GM12878 (cell line): ENCODE measurements around the gene AGRN. TPM values are rescaled to one million over a fixed set of nuclear protein-coding genes. Genes with fewer than 3 reads are reported as not detected.
A peak's percentile ranks its signal among the peaks of the same experiment; 100 is the strongest.

Experiments used
- ASH2L ChIP-seq: fragments of 300-600, 200-600 bp; sonication (generic); IDR thresholded peaks from 2 replicates; pipeline ENCODE4 v1.6.1; 2017; ENCODE audit warnings: low read depth, mild to moderate bottlenecking, borderline replicate concordance
- BHLHE40 ChIP-seq, 2 experiments: fragments of 450-650 bp in 1 of 2; IDR thresholded peaks; 2 replicates each; pipeline ENCODE4 v1.6.1; 2011 to 2017; ENCODE audit warnings: low read depth in 2 of 2, borderline replicate concordance in 1 of 2, improper control_type of control experiment in 1 of 2, low read length in 1 of 2, mild to moderate bottlenecking in 1 of 2
- CEBPB ChIP-seq, 2 experiments: fragments of 150-350 bp in 1 of 2; IDR thresholded peaks; 2 replicates each; pipeline ENCODE4 v1.6.1; 2012 to 2014; ENCODE audit warnings: low read depth in 2 of 2, low read length in 2 of 2, borderline replicate concordance in 1 of 2, inconsistent platforms in 1 of 2
- CHD2 ChIP-seq: IDR thresholded peaks from 2 replicates; pipeline ENCODE4 v1.6.1; 2011; ENCODE audit warnings: low read depth, low read length, improper control_type of control experiment, borderline replicate concordance
- CREM ChIP-seq: IDR thresholded peaks from 2 replicates; pipeline ENCODE4 v1.6.1; 2014; ENCODE audit warnings: antibody characterized with exemption, low read depth
- CUX1 ChIP-seq: IDR thresholded peaks from 2 replicates; pipeline ENCODE4 v1.6.1; 2012; ENCODE audit warnings: improper control_type of control experiment, low read depth, low read length; ENCODE audit not compliant: insufficient replicate concordance
- EED ChIP-seq: sonication (generic); IDR thresholded peaks from 2 replicates; pipeline ENCODE4 v1.6.1; 2016; ENCODE audit warnings: antibody characterized with exemption, low read depth
- HDGF ChIP-seq: fragments of 450-650 bp; IDR thresholded peaks from 2 replicates; pipeline ENCODE4 v1.6.1; 2016; ENCODE audit warnings: antibody characterized with exemption
- JUNB ChIP-seq: IDR thresholded peaks from 2 replicates; pipeline ENCODE4 v1.6.1; 2016; ENCODE audit warnings: antibody characterized with exemption, mild to moderate bottlenecking
- NR2C1 ChIP-seq: fragments of 450-650 bp; IDR thresholded peaks from 2 replicates; pipeline ENCODE4 v1.6.1; 2017; ENCODE audit warnings: antibody characterized with exemption, mild to moderate bottlenecking, moderate library complexity
- PKNOX1 ChIP-seq: fragments of 450-650 bp; IDR thresholded peaks from 2 replicates; pipeline ENCODE4 v1.6.1; 2016; ENCODE audit warnings: mild to moderate bottlenecking
- SIN3A ChIP-seq: IDR thresholded peaks from 2 replicates; pipeline ENCODE4 v1.6.1; 2012; ENCODE audit warnings: low read depth, low read length, improper control_type of control experiment
- SMARCA5 ChIP-seq: fragments of 450-650 bp; IDR thresholded peaks from 2 replicates; pipeline ENCODE4 v1.6.1; 2017; ENCODE audit warnings: mild to moderate bottlenecking
- SREBF1 ChIP-seq: IDR thresholded peaks from 2 replicates; pipeline ENCODE4 v1.6.1; 2012; ENCODE audit warnings: mild to moderate bottlenecking, low read length
- TCF3 ChIP-seq: IDR thresholded peaks from 2 replicates; pipeline ENCODE4 v1.6.1; 2012; ENCODE audit warnings: low read depth, mild to moderate bottlenecking, low read length, borderline replicate concordance; ENCODE audit not compliant: insufficient read depth
- WRNIP1 ChIP-seq: IDR thresholded peaks from 2 replicates; pipeline ENCODE4 v1.6.1; 2011; ENCODE audit warnings: low read depth, low read length, improper control_type of control experiment, borderline replicate concordance
- YY1 ChIP-seq: IDR thresholded peaks from 2 replicates; pipeline ENCODE4 v1.6.1; 2011; ENCODE audit warnings: low read depth, mild to moderate bottlenecking, low read length
- ZNF217 ChIP-seq: fragments of 450-650 bp; IDR thresholded peaks from 2 replicates; pipeline ENCODE4 v1.6.1; 2017; ENCODE audit warnings: antibody characterized with exemption, mild to moderate bottlenecking
- ZNF274 ChIP-seq: IDR thresholded peaks from one replicate; pipeline ENCODE4 v1.8.0; 2011; ENCODE audit not compliant: insufficient read length, insufficient read depth
- ZNF622 ChIP-seq: fragments of 450-650 bp; IDR thresholded peaks from 2 replicates; pipeline ENCODE4 v1.6.1; 2017; ENCODE audit warnings: mild to moderate bottlenecking, inconsistent platforms
- polyA plus RNA-seq, 11 experiments: library from polyadenylated mRNA; depleted of rRNA in 4 of 11; unstranded in 6 of 11; stranded (reverse) in 5 of 11; fragments of >200 nt; fragmentation: Nextera tagmentation in 4 of 11; fragmentation: Illumina TruSeq in 1 of 11; extraction: Ambion mirVana in 4 of 11; extraction: Trizol in 1 of 11; gene quantifications; 1 replicate in 1 of 11; 2 replicates in 10 of 11; pipeline versions ENCODE4 v1.2.1 to v1.2.3, GENCODE V29; 2011 to 2016; ENCODE audit warnings: inconsistent platforms in 2 of 11, missing spikeins in 2 of 11, low read depth in 1 of 11
- total RNA-seq, 4 experiments: library from RNA; depleted of rRNA in 3 of 4; stranded (reverse); fragments of >200 nt in 3 of 4; fragmentation: Illumina TruSeq in 1 of 4; extraction: Trizol in 1 of 4; gene quantifications; 2 replicates each; pipeline versions ENCODE4 v1.2.1 to v1.2.3, GENCODE V29; 2013 to 2021
- TF ChIP-seq, protein P1 (sequence below): IDR thresholded peaks from 2 replicates; pipeline ENCODE4 v1.6.1; 2012; ENCODE audit warnings: mild to moderate bottlenecking, low read depth, low read length

The AGRN gene
- total and polyA plus RNA-seq, 10 of the 15 experiments (the other 5 are each of a cell fraction or from before 2014, with no cell fraction given) = 0.02 to 41.8 (median 4.1) TPM

- TF ChIP-seq YY1 (no peak), BHLHE40 (IDR thresholded peaks at IDR 0.05; ENCODE audit: borderline replicate concordance in 1 of 2, low read depth in 2 of 2, low read length in 1 of 2) (peak in 1 of 2 experiments; percentile 55; a peak in 2 of 4 replicates), JUNB (no peak), ZNF274 (no peak), CHD2 (peak; percentile 19; the same call in 1 of the 2 replicates), ZNF622 (no peak), TCF3 (no peak), WRNIP1 (no peak), SMARCA5 (no peak), PKNOX1 (peak; percentile 35), SREBF1 (no peak), NR2C1 (no peak), HDGF (peak; percentile 61; the same call in 1 of the 2 replicates), CEBPB (IDR thresholded peaks at IDR 0.05; ENCODE audit: borderline replicate concordance in 1 of 2, low read depth in 2 of 2, low read length in 2 of 2) (no peak), ASH2L (no peak), CUX1 (no peak), SIN3A (no peak), ZNF217 (peak; percentile 54; the same call in 1 of the 2 replicates), CREM (no peak), EED (no peak)
- TF ChIP-seq, protein P1, sequence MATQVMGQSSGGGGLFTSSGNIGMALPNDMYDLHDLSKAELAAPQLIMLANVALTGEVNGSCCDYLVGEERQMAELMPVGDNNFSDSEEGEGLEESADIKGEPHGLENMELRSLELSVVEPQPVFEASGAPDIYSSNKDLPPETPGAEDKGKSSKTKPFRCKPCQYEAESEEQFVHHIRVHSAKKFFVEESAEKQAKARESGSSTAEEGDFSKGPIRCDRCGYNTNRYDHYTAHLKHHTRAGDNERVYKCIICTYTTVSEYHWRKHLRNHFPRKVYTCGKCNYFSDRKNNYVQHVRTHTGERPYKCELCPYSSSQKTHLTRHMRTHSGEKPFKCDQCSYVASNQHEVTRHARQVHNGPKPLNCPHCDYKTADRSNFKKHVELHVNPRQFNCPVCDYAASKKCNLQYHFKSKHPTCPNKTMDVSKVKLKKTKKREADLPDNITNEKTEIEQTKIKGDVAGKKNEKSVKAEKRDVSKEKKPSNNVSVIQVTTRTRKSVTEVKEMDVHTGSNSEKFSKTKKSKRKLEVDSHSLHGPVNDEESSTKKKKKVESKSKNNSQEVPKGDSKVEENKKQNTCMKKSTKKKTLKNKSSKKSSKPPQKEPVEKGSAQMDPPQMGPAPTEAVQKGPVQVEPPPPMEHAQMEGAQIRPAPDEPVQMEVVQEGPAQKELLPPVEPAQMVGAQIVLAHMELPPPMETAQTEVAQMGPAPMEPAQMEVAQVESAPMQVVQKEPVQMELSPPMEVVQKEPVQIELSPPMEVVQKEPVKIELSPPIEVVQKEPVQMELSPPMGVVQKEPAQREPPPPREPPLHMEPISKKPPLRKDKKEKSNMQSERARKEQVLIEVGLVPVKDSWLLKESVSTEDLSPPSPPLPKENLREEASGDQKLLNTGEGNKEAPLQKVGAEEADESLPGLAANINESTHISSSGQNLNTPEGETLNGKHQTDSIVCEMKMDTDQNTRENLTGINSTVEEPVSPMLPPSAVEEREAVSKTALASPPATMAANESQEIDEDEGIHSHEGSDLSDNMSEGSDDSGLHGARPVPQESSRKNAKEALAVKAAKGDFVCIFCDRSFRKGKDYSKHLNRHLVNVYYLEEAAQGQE = no peak
Observed at GRCh38 chr1:1019122-1019999, 559 bp upstream of the AGRN start (continued).
